Stimulated activated naive CD4-positive, alpha-beta T cell treated with Interleukin-2 at 50 U/mL for 16 hours (primary cell): ENCODE measurements around the gene LDLRAP1.

Source experiments
- DNase-seq: peaks from one replicate; lab custom pipeline; 2025; lab: John Stamatoyannopoulos, UW

The LDLRAP1 gene

DNA sequence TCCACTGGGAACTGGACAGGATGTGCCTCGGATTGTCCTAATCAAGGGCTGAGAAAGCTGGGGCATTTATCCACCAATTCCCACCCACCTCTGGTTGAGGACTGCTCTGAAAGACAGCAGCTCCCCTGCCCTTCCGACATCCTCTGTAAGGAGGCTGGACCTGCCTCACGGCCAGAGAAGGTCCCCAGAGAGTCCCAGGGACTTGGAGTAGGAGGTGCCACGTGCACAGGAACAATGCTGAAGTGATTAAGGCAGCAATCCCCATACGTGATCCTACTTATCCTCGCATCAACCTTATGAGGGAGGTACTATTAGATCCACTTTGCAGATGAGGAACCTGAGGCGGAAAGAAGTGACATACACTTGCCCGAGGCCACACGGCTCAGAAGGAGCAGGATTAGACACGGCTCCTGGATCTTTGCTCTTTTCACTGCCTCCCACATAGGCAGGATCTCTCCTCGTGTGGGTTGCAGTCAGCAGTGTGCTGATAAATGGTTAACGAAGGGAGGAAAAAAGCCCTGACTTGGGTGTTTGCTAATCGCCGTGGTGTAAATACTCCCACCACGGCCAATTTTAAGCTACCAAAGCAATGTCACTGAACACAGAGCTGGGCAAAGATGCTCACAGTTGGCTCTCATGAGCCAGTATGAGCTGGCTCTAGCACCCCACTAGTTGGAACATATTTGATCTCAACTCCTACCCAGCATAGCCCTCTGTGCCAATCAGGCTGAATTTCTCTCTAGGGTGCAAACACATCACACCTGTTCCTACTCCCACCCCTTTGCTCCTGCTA is 18.6 kb upstream of the LDLRAP1 start:
- DNase-seq = no peak

- no peak for DNase-seq
These were observed 18.1 kb upstream of the LDLRAP1 start for GRCh38 chr1:25525361-25525688.

GRCh38 chr1:25526753-25527152 is 16.7 kb upstream of the LDLRAP1 start:
- no peak for DNase-seq

GRCh38 chr1:25527226-25527846 is 16.1 kb upstream of the LDLRAP1 start:
- no peak for DNase-seq

DNA sequence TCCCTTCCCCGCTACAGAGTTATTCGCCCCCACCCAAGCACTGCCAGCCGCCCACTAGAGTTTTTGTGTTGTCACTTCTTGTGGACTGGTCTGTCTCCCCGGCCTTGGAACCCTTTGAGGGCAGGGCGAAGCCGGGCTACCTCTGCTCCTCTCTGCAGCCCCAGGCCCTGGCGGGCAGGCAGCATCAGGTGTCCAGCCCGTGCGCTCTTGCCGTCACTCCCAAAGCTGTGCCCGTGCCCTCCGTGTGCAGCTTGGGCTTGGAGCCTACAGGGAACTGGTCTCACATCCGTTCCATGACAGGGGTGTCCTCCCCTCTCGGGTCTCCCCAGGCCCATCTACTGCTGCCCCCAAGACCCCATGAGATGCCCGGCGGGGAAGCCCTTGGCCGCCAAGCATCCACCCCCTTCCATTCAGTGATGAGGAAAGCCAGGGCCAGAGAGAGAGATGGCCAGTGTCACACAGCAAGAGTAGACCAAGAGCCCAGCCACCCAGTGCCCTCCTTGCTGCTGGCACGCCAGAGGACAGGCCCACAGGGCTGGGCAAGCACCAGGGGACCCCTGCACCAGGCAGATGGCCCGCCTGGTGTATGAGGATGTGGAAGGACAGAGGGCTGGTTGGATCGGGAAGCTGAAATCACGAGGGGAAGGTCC is 15.3 kb upstream of the LDLRAP1 start:
- DNase-seq = no peak

GRCh38 chr1:25528881-25529517 is 14.4 kb upstream of the LDLRAP1 start:
- no peak for DNase-seq

- no peak for DNase-seq
These were observed 13.8 kb upstream of the LDLRAP1 start for GRCh38 chr1:25529518-25530185.

- DNase-seq = no peak
These were observed 13.0 kb upstream of the LDLRAP1 start for GRCh38 chr1:25530186-25531081.

- DNase-seq = no peak
These were observed 12.3 kb upstream of the LDLRAP1 start for GRCh38 chr1:25531082-25531461.

DNA sequence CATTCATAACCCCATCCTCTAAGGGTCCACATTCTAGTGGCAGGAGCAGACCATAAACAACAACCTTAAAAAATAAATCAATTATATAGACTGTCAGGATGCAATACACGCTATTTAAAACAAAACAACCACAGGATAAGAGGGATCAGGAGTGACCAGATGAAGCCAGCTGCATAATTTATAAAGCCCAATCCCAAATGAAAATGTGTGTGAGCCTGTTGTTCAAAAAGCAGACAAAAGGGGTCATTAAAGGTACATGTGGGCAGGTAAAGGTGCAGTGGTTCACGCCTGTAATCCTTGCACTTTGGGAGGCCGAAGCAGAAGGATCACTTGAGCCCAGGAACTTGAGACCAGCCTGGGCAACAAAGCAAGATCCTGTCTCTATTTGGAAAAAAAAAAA is 10.4 kb upstream of the LDLRAP1 start:
- DNase-seq = no peak

DNA sequence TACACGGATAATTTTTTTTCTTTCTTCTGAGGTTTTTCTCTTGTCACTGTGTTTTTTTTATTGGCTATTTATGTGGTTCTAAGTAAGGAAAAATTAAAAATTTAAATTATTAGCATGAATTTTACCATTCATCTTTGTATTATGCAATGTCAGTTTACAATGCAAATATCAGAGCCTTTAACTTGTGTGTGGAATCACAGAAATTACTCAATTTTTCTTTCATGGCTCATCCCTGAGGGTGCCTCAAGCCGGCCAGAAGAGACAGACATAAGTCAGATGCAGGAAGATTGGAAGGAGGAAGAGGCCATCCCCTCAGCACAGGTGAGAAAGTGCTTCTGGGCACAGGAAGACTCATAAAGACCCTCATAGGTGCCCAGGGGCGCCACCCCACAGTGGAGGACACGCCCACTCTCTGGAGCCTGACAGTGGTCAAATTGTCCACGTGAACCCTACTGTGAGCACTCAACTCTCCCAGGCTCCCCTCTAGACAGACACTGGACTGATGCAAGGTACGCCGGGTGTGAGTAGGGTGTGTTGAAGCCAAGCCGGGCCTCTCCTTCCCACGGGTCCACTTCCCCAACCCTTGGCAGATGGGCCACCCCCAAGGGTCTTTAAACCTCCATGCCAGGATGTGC is 9.5 kb upstream of the LDLRAP1 start:
- DNase-seq = no peak

DNA sequence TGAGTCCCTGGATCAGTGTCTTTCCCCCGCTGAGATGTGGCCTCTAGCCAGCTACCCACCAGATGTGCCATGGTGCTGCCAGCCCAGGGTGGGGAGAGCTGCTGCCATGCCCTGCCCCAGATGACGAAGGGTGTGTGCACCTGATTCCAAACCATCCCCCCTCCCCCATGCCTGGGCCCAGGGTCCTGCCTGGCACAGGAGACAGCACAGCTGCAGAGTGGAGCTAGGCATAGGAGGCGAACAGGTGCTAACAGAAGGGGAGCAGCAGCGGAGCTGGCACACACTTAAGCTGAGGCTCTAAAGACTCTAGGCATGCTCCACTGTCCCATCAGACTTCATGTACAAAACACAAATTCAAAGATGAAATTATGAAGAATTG is 9.0 kb upstream of the LDLRAP1 start:
- DNase-seq = no peak

DNA sequence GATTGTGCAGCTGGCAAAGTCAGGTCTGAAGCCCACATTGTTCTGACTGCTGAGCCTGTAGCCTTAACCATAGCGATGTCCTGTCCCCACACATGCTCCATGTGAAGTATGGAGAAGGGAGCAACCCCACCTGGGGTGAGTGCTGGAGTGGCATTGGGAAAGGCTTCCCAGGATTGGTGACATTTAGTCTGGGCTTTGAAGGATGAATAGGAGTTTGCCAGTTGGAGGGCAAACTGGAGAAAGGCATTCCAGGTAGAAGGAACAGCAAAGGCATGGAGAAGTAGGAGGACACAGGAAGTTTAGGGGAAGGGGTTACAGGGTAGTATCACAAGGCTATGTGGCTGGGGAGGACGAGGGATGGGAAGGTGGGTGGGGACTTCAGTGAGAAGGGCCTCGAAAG is 7.3 kb upstream of the LDLRAP1 start:
- DNase-seq = no peak

DNA sequence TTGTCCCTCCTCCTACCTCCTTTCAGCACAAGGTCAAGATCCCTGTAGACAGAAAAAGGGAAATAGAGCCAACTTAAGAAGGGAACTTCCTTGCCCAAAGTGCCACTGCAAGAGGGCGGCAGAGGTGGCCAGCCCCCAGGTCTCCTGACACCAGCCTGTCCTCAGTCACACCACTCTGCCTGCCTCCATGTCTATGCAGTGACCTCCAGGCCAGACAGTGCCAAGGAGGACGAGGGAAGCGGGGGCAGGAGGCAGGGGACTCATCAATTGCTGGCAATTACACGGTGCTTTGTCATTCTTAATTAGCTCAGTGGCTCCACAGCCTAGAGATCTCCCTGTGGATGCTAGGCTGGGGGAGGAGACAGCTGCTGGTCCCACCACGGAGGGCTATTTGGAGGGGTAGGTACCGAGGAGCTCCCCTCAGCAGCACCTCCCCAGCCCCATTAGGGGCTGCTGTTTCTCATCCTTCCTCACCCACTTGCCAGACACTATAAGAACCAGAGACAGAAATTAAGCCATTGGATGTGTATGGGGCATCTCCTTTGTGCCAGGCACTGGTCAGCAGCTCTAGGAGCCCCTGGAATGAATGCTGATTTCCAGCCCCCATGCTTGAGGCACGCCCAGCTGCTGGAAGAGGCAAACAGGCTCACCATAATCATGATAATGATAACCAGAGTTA is 6.1 kb upstream of the LDLRAP1 start:
- no peak for DNase-seq

DNA sequence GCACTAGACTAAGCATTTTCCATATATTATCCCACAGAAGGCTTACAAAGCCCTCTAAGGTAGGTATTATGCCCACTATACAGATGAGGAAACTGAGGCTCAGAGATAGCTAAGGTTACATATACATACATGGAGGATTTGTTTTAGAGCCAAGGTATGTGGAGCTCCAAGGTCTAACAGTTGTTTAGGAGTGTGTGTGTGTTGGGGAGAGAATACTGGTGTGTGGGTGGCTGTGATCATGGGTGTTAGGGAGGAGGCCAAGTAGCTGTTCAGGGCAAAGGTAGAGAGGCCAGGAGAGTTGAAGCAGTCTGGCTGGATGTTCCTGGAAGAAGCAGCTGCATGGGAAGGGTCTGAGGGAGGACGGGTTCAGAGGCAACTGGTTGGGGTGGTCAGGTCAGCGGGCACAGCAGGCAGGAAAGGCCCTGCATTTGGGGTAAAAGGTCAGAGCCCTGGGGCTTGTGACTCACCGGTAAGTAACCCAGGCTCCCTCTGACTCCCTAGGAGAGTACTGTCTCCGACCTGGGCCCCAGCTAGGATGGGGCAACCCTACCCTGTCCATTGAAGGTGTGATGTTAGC is 5.1 kb upstream of the LDLRAP1 start:
- DNase-seq = no peak

- no peak for DNase-seq
These were observed 2.6 kb upstream of the LDLRAP1 start for GRCh38 chr1:25540750-25541342.

DNA sequence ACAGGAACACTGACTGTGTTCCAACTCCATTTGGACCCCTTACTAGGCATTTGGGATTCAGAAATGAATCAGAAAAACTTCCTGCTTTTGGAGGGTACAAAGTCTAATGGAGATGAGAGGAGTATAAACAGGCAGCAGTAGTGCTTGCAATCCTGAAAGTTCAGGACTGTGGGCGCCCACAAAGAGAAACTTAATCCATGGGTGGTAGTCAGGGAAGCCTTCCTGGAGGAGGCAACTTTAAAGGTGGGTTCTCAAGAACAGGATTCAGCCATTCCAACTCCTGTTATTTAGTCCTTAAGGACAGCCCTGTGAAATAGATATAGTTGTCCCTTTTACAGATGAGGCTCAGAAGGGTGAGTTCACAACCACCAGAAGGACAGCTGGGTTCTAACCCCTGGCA is 2.0 kb upstream of the LDLRAP1 start:
- DNase-seq = no peak

DNA sequence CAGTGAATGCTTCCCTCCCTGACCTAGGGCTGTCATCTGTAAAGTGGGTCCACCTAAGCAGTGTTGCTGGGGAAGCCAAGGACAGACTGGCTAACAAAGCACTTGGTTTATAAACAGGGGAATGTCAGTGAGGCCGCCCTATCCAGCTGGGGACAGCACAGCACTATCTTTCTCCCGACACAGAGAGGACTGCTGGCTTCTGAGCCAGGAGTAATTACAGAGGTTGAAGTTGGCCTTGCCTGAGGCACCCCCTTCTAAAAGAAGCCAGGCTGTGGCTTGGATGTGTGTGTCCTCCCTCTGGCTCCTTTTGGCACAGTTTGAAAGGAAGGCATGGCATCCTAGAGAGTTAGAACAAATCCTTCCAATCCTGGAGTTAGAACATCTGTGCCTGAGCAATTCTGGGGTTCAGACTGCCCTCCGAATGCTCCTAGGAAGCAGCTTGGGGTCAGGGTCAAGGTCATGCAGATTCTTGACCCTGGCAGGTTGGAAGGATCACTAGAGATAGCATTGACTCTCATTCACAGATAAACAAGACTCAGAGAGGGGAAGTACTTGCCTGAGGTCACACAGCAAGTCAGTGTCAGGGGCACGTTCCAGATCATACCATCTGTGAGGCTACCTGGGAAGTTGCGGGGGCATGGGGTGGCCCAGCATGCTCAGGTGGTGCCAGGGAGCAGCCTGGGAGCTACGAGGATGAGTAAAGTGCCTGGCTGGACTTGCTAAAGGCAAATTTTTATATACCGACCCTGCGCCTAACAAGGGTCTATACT is 1.3 kb upstream of the LDLRAP1 start:
- DNase-seq = no peak

DNA sequence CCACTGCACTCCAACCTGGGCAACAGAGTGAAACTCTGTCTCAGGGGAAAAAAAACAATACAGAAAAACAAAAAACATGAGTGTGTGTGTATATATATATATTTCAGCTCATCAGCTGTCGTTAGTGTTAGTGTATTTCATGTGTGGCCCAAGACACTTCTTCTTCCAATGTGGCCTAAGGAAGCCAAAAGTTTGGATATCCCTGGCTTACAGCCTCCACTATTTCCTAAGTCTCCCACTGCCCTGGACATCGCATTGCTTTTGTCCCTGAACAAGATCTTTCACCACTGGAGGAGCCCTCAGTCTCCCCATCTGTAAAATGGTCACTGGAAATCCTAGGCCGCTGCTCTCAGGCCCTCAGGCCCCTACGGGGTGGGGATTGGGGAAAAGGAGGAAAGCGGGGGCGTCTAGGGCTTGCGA is 391 bp upstream of the LDLRAP1 start:
- DNase-seq = no peak
